ENCODE measurements around the gene HYDIN. TPM values are rescaled to one million over a fixed set of nuclear protein-coding genes. Genes with fewer than 3 reads are reported as not detected.

The HYDIN gene
- total and polyA plus RNA-seq, 8 donors, result 2.1 to 6.6 (median 3.9) TPM

GRCh38 chr16:70760221-70760620 lies 470.3 kb downstream of the HYDIN start:
- DNase-seq, result no peak
- Histone ChIP-seq H3K36me3 (peaks cover 0 to 19% (median 3%) of the 10 kb centered on the region in 3 donors), H3K27ac (no peak overlapping the region), H3K27me3 (no peaks in the 10 kb centered on the region), H3K4me1 (no peaks in the 10 kb centered on the region), H3K9me3 (no peaks in the 10 kb centered on the region), H3K4me3 (no peak overlapping the region)
- ATAC-seq, result no peak
- WGBS, 2 donors, result 75 to 78% methylated on average over 3 of the region's 3 CpGs
- intact Hi-C loops (cut with DNase I), result no loop called here
- TF ChIP-seq, protein P1, sequence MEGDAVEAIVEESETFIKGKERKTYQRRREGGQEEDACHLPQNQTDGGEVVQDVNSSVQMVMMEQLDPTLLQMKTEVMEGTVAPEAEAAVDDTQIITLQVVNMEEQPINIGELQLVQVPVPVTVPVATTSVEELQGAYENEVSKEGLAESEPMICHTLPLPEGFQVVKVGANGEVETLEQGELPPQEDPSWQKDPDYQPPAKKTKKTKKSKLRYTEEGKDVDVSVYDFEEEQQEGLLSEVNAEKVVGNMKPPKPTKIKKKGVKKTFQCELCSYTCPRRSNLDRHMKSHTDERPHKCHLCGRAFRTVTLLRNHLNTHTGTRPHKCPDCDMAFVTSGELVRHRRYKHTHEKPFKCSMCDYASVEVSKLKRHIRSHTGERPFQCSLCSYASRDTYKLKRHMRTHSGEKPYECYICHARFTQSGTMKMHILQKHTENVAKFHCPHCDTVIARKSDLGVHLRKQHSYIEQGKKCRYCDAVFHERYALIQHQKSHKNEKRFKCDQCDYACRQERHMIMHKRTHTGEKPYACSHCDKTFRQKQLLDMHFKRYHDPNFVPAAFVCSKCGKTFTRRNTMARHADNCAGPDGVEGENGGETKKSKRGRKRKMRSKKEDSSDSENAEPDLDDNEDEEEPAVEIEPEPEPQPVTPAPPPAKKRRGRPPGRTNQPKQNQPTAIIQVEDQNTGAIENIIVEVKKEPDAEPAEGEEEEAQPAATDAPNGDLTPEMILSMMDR (IDR thresholded peaks at IDR 0.05), result no peak
- no peak for FAIRE-seq

DNA sequence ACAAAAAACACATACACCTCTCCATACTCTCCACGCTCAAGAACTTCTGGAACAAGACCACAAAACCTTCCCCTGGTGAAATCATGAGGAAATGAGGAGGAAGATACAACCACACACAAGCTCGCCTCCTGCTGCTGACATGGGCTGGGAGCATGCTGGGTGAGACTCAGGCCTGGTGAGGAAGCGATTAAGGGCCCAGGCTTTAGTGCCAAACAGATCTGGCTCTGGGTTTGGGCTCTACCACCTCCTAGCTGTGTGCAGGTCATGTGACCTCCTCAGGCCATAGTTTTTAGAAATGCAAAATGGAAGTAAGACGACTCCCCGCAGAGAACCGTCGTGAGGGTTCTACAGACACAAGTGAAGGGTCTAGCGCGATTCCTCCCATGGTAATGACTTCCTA lies 470.9 kb downstream of the HYDIN start:
- no peaks in the 10 kb centered on the region for H3K9me3 ChIP-seq
- H3K36me3 ChIP-seq, result peaks cover 0 to 19% (median 3%) of the 10 kb centered on the region in 3 donors
- no peaks in the 10 kb centered on the region for H3K4me1 ChIP-seq
- H3K4me3 ChIP-seq, result no peak overlapping the region
- ATAC-seq (no peak), FAIRE-seq (no peak), DNase-seq (no peak)
- no peaks in the 10 kb centered on the region for H3K27me3 ChIP-seq
- H3K27ac ChIP-seq, result no peak overlapping the region
- TF ChIP-seq, protein P1 (IDR thresholded peaks at IDR 0.05), result no peak
- 95 to 96% methylated on average over 9 of the region's 9 CpGs for WGBS, 2 donors
- intact Hi-C loops (cut with DNase I), result no loop called here

- no peak overlapping the region for H3K27ac ChIP-seq
- TF ChIP-seq, protein P1 (IDR thresholded peaks at IDR 0.05), result no peak
- no peaks in the 10 kb centered on the region for H3K4me1 ChIP-seq
- ATAC-seq, result no peak
- peaks cover 0 to 19% (median 3%) of the 10 kb centered on the region in 3 donors for H3K36me3 ChIP-seq
- H3K27me3 ChIP-seq, result no peaks in the 10 kb centered on the region
- 81 to 83% methylated on average over 10 of the region's 10 CpGs for WGBS, 2 donors
- DNase-seq, result peak in 1 of 6 donors; percentile 34
- intact Hi-C loops (cut with DNase I), result no loop called here
- no peak for FAIRE-seq
- H3K4me3 ChIP-seq, result no peak overlapping the region
- no peaks in the 10 kb centered on the region for H3K9me3 ChIP-seq
These were observed 471.7 kb downstream of the HYDIN start for GRCh38 chr16:70758786-70759185.

Other genes with a start within 250 kb of the HYDIN start
- 10 to 100 TPM in 1 of 6 donors, 1 to 10 TPM in 5; 5.1 to 12.0 (median 7.0) TPM for gene CMTR2, start 58.7 kb upstream of the HYDIN start, total RNA-seq
- 1 to 10 TPM; 5.5 to 8.9 TPM for gene CMTR2, start 58.7 kb upstream of the HYDIN start, polyA plus RNA-seq
- gene CALB2, start 128.0 kb upstream of the HYDIN start, total RNA-seq, result 1 to 10 TPM in 1 of 6 donors, under 1 TPM in 5; 0.13 to 2.5 (median 0.17) TPM
- gene CALB2, start 128.0 kb upstream of the HYDIN start, polyA plus RNA-seq, result 1 to 10 TPM in 1 of 2 donors, under 1 TPM in 1; 0.49 to 1.9 TPM
- not detected for gene TLE7, start 211.3 kb upstream of the HYDIN start, total RNA-seq
- not detected for gene TLE7, start 211.3 kb upstream of the HYDIN start, polyA plus RNA-seq
- 1 to 10 TPM; 2.6 to 6.1 (median 4.0) TPM for gene ZNF23, start 231.5 kb upstream of the HYDIN start, total RNA-seq
- 10 to 100 TPM in 1 of 2 donors, 1 to 10 TPM in 1; 8.2 to 14.5 TPM for gene ZNF23, start 231.5 kb upstream of the HYDIN start, polyA plus RNA-seq